Activated naive CD4-positive, alpha-beta T cell treated with anti-CD3 and anti-CD28 coated beads, Interleukin-2, amount 50 U/mL, for 24 hours (primary cell): ENCODE data around the gene DDX55.
A peak's percentile ranks its signal among the peaks of the same experiment; 100 is the strongest.
"Not testable (repeated sequence)": the region's sequence is repeated elsewhere in the genome, so short reads cannot be mapped to it uniquely, and the experiment has no call there.

Experiments
- H3K27ac Mint-ChIP-seq: one replicate; pipeline ENCODE4 v1.8.0; 2021; ENCODE audit warnings: mild to moderate bottlenecking, mixed read lengths
- H3K27me3 Mint-ChIP-seq: one replicate; pipeline ENCODE4 v1.8.0; 2021; ENCODE audit warnings: mixed read lengths
- H3K36me3 Mint-ChIP-seq: one replicate; pipeline ENCODE4 v1.8.0; 2021; ENCODE audit warnings: mixed read lengths
- H3K4me1 Mint-ChIP-seq: one replicate; pipeline ENCODE4 v1.8.0; 2021; ENCODE audit warnings: mixed read lengths
- H3K4me3 Mint-ChIP-seq: one replicate; pipeline ENCODE4 v1.8.0; 2021; ENCODE audit warnings: mild to moderate bottlenecking, mixed read lengths
- H3K9me3 Mint-ChIP-seq: one replicate; pipeline ENCODE4 v1.8.0; 2021; ENCODE audit warnings: mixed read lengths

The DDX55 gene, protein sequence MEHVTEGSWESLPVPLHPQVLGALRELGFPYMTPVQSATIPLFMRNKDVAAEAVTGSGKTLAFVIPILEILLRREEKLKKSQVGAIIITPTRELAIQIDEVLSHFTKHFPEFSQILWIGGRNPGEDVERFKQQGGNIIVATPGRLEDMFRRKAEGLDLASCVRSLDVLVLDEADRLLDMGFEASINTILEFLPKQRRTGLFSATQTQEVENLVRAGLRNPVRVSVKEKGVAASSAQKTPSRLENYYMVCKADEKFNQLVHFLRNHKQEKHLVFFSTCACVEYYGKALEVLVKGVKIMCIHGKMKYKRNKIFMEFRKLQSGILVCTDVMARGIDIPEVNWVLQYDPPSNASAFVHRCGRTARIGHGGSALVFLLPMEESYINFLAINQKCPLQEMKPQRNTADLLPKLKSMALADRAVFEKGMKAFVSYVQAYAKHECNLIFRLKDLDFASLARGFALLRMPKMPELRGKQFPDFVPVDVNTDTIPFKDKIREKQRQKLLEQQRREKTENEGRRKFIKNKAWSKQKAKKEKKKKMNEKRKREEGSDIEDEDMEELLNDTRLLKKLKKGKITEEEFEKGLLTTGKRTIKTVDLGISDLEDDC

DNA sequence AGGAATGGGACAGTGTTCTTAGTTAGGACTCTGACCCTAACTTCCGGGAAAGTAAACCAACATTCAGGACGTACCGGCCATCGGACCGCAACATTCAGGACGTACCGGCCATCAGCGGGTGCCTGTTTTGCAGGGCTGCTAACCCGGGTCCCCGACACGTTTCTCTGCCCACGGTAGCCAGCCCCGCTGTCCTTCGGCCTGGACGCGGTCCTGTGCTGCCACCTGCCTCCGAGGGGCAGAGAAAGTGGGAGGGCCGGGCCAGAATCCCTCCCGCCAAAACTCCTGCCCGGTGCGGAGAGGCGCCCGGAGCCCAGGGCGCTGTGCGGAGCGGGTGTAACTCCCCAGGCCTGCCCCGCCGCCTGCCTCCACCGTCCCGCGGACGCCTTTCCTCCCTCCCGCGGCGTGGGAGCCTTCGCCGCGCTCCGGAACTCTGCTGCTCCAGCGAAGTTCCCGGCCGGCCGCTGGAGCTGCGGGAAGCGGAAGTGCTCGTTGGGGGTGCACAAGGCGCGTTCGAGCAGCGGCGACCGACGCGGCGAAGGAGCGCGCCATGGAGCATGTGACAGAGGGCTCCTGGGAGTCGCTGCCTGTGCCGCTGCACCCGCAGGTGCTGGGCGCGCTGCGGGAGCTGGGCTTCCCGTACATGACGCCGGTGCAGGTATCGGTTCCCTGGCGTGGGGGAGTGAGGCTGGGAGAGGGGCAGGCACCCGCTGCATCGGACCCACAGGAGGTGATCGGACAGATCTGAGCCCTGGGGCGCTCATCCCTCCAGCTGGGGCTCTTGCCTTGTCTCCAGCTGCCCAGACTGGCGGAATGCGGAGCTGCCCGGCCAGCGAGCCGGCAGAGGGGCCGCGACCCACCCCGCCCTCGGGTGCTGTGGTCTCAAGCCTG lies at the start of gene DDX55:
TSS of gene DDX55 (plus strand) at position 498 of the 888 bp plus-strand sequence. CDS start at position 548, 50 bp downstream.
- Mint-ChIP-seq H3K27me3 (no peaks in the 10 kb centered on the region), H3K36me3 (peaks cover 13% of the 10 kb centered on the region), H3K4me3 (peak within 1 kb of the TSS; percentile 91), H3K4me1 (peaks cover 30% of the 10 kb centered on the region), H3K9me3 (no peaks in the 10 kb centered on the region), H3K27ac (peak within 1 kb of the TSS; percentile 97)

DNA sequence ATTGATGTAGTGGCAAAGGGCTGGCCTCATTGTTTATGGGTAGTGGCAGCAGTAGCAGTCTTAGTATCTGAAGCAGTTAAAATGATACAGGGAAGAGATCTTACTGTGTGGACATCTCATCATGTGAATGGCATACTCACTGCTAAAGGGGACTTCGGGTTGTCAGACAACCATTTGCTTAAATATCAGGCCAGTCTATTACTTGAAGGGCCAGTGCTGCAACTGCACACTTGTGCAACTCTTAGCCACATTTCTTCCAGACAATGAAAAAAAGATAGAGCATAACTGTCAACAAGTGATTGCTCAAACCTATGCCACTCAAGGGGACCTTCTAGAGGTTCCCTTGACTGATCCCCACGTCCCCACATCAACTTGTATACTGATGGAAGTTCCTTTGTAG lies 47.8 kb upstream of the DDX55 start:
- not testable (repeated sequence) for H3K4me3 Mint-ChIP-seq, H3K27ac Mint-ChIP-seq, H3K27me3 Mint-ChIP-seq, H3K9me3 Mint-ChIP-seq, H3K4me1 Mint-ChIP-seq, H3K36me3 Mint-ChIP-seq

DNA sequence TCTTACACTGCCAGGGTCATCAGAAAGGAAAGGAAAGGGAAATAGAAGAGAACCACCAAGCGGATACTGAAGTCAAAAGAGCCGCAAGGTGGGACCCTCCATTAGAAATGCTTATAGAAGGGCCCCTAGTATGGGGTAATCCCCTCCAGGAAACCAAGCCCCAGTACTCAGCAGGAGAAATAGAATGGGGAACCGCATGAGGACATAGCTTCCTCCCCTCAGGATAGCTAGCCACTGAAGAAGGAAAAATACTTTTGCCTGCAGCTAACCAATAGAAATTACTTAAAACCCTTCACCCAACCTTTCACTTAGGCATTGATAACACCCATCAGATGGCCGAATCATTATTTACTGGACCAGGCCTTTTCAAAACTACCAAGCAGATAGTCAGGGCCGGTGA lies 47.1 kb upstream of the DDX55 start:
- H3K4me3 Mint-ChIP-seq, H3K27ac Mint-ChIP-seq, H3K4me1 Mint-ChIP-seq, H3K36me3 Mint-ChIP-seq, H3K27me3 Mint-ChIP-seq, H3K9me3 Mint-ChIP-seq: not testable (repeated sequence)

DNA sequence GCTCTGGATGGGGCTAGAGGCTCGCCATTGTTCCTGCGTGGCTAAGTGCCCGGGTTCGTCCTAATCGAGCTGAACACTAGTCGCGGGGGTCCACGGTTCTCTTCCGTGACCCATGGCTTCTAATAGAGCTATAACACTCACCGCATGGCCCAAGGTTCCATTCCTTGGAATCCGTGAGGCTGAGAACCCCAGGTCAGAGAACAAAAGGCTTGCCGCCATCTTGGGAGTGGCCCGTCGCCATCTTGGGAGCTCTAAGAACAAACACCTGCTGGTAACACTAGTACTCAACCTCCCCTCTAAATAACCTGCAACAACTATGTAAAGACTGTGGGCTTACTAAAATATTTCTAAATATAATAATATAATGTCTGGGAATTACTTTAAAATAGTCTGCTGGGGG lies 43.4 kb upstream of the DDX55 start:
- H3K27ac Mint-ChIP-seq, H3K4me3 Mint-ChIP-seq, H3K27me3 Mint-ChIP-seq: not testable (repeated sequence)

DNA sequence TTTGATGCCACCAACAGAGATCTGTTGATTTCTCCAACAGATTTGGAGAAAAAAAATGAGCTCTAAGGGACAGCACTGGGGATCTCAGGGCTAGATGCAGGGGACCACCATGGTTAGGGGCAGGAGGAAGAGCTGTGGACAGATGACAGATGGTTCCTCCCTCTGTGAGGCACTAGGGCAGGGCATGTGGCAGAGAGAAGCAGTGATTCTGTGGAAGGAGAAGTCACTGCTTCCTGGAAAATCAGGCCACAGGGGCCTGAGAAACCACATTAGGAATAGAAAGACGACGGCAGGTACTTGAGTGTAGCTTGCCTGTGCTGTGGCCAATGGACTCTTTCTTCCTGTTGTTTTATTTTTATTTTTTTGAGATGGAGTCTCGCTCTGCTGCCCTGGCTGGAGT lies 42.4 kb upstream of the DDX55 start:
- Mint-ChIP-seq H3K27me3 (no peaks in the 10 kb centered on the region), H3K9me3 (no peaks in the 10 kb centered on the region), H3K27ac (no peak overlapping the region), H3K4me3 (no peak overlapping the region), H3K36me3 (no peaks in the 10 kb centered on the region), H3K4me1 (no peaks in the 10 kb centered on the region)

More for the DNA sequence above, 43.4 kb upstream of the DDX55 start:
- not testable (repeated sequence) for H3K4me1 Mint-ChIP-seq, H3K36me3 Mint-ChIP-seq, H3K9me3 Mint-ChIP-seq

DNA sequence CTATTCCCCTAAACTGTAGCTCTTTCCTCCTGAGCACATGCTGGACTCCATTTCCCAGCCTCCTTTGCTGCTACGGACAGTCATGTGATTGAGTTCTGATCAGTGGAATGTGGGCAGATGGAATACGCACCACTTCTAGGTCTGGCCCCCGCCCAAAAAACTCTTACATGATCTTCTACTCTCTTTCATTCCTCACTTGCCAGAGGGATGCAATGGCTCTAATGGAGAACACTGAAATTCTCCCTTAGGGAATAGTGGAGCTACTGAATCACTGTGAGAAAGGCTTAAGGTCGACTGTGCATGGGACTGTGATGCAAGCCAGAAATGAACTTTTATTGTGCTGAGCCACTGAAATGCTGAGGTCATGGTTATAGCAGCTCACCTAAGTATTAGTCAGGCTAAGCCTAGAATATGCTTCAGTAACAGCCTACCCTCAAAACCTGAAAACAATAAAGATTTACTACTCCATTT lies 30.5 kb upstream of the DDX55 start:
- peaks cover 9% of the 10 kb centered on the region for H3K4me1 Mint-ChIP-seq
- H3K27ac Mint-ChIP-seq, result no peak overlapping the region
- no peak overlapping the region for H3K4me3 Mint-ChIP-seq
- H3K27me3 Mint-ChIP-seq, result peaks cover 1% of the 10 kb centered on the region
- no peaks in the 10 kb centered on the region for H3K36me3 Mint-ChIP-seq
- H3K9me3 Mint-ChIP-seq, result no peaks in the 10 kb centered on the region

DNA sequence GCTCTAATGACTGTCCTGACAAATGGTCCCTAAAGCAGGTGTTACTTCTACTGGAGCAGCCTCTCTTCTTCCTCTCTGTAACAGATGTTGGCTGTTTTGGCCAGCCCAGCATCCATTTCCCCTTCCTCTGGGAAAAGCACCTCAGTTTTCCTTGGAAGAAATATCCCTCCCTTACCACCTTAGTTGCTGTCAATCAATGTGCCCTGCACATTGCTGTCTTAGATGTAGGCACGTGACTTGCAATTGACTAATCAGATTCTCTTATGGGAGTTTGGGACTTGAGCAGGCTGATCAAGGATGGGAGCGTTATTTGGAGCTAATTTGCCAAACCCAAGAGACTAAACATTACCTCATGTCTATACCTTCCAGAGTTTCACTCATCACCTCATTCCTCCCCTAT lies 29.5 kb upstream of the DDX55 start:
- Mint-ChIP-seq H3K4me3 (no peak overlapping the region), H3K27me3 (peaks cover 1% of the 10 kb centered on the region), H3K36me3 (no peaks in the 10 kb centered on the region)

DNA sequence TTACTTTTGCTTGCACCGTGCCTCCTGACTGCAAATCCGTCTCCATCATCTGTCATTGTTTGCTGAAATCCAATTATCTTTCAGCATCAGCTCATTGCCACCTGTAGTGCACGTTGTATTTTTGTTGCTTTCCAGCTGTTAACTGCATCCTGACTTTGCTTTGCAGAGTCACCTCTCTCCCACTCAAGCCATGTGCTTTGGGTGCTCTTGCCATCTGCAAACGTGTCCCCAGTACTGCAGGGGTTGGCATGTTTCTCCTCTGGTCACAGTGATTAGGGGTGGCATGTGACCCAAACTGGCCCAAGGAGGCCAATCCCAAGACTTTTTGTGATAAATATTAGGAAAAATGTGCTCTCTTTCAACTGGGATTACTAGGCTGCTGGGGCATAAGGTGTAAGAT lies 28.0 kb upstream of the DDX55 start:
- H3K9me3 Mint-ChIP-seq, result no peaks in the 10 kb centered on the region
- H3K4me3 Mint-ChIP-seq, result no peak overlapping the region
- H3K36me3 Mint-ChIP-seq, result no peaks in the 10 kb centered on the region
- peaks cover 1% of the 10 kb centered on the region for H3K27me3 Mint-ChIP-seq
- no peak overlapping the region for H3K27ac Mint-ChIP-seq
- peaks cover 9% of the 10 kb centered on the region for H3K4me1 Mint-ChIP-seq

More for the DNA sequence above, 29.5 kb upstream of the DDX55 start:
- no peaks in the 10 kb centered on the region for H3K9me3 Mint-ChIP-seq
- H3K4me1 Mint-ChIP-seq, result peaks cover 9% of the 10 kb centered on the region
- H3K27ac Mint-ChIP-seq, result no peak overlapping the region

DNA sequence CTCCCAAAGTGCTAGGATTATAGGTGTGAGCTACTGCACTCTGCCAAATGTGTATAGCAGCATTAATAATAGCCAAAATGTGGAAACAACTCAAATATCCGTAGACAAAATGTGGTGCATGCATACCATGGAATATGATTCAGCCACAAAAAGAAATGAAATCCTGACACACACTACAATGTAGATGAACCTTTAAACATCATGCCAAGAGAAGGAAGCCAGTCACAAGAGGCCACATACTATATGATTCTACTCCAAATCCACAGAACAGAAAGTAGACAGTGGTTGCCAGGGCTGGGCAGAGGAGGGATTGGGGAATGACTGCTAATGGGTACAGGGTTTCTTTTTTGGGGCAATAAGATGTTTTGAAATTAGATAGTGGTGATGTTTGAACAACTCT lies 25.3 kb upstream of the DDX55 start:
- no peak overlapping the region for H3K27ac Mint-ChIP-seq
- H3K4me3 Mint-ChIP-seq, result no peak overlapping the region
- H3K9me3 Mint-ChIP-seq, result no peaks in the 10 kb centered on the region
- H3K4me1 Mint-ChIP-seq, result peaks cover 5% of the 10 kb centered on the region
- H3K36me3 Mint-ChIP-seq, result no peaks in the 10 kb centered on the region
- H3K27me3 Mint-ChIP-seq, result no peaks in the 10 kb centered on the region

DNA sequence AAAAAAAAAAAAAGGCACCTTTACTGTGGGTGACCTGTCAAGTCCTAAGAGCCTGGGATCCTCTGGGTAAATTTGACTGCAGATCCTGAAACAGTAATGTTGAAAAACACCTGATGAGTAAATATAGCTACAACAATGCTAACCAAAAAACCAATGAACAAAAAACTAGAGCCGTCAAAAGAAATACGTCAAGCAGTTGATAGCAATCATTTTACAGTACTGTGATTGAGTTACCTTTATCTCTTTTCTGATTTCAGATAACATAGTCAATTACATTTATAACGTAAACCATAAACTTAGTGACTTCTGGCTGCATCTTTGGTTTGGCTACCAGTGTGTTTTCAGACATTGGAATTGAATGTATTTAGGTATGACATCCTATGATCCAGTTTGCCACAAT lies 23.7 kb upstream of the DDX55 start:
- no peaks in the 10 kb centered on the region for H3K36me3 Mint-ChIP-seq
- peaks cover 15% of the 10 kb centered on the region for H3K4me1 Mint-ChIP-seq
- no peak overlapping the region for H3K27ac Mint-ChIP-seq
- no peak overlapping the region for H3K4me3 Mint-ChIP-seq
- H3K9me3 Mint-ChIP-seq, result no peaks in the 10 kb centered on the region
- no peaks in the 10 kb centered on the region for H3K27me3 Mint-ChIP-seq

DNA sequence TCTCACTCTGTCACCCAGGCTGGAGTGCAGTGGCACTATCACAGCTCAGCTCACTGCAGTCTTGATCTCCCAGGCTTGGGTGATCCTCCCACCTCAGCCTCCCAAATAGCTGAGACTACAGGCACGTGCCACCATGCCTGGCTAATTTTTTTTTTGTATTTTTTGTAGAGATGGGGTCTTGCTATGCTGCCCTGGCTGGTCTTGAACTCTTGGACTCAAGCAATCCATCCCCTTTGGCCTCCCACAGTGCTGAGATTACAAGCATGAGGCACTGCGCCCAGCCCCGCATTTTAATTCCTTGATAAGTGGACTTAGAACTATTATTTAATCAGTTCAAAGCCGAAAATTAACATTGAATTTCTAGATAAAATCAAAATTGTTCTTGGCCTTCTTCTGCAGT lies 23.1 kb upstream of the DDX55 start:
- H3K4me1 Mint-ChIP-seq, result peaks cover 15% of the 10 kb centered on the region
- H3K9me3 Mint-ChIP-seq, H3K4me3 Mint-ChIP-seq, H3K36me3 Mint-ChIP-seq, H3K27ac Mint-ChIP-seq, H3K27me3 Mint-ChIP-seq: not testable (repeated sequence)

DNA sequence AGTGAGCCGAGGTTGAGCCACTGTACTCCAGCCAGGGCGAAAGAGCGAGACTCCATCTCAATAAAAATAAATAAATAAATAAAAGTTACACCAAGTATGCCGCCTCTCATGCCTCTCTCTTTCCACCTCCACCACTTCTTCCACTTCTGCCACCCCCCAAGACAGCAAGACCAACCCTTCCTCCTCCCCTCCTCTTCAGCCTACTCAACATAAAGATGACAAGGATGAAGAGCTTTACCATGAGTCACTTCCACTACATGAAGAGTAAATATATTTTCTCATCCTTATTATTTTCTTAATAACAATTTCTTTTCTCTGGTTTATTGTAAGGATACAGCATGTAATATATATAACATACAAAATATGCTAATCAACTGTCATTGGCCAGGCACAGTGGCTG lies 21.1 kb upstream of the DDX55 start:
- no peaks in the 10 kb centered on the region for H3K9me3 Mint-ChIP-seq
- H3K4me3 Mint-ChIP-seq, result no peak overlapping the region
- no peak overlapping the region for H3K27ac Mint-ChIP-seq

DNA sequence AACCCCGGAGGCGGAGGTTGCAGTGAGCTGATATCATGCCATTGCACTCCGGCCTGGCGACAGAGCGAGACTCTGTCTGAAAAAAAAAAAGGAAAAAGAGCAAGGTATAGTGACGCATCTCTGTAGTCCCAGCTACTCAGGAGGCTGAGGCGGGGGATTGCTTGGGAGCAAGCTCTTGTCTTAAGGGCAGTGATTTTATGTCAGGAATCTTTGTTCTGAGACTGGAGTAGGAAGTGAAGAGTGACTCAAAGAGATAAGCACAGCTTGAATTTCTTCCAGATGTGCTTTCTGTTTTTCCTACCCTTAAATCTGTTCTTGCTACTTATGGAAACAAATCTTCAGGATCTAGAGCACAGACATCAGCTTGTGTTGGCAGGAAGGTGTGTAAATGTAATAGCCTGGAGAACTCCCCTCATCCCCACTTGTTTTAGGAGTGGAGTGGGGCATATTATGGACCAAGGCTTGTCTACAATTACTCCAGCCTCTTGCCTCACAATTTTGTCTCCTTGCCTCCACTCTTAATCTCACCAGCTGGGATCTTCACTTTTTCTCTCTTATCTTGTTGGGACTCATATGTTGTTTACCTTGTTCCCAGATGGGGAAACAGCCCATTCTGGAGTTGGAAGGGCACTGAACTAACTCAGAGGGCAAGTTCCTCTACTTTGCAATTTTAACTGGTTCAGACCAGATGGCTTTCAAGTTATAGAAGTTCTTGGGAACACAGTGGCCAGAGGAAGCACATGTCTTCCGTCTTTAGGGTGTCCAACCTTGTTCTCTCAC lies 10.0 kb upstream of the DDX55 start:
- Mint-ChIP-seq H3K36me3 (peaks cover 11% of the 10 kb centered on the region), H3K9me3 (no peaks in the 10 kb centered on the region), H3K27me3 (no peaks in the 10 kb centered on the region), H3K4me3 (no peak overlapping the region), H3K4me1 (peaks cover 46% of the 10 kb centered on the region), H3K27ac (peak overlapping the region; percentile 11)

More for the DNA sequence above, 21.1 kb upstream of the DDX55 start:
- Mint-ChIP-seq H3K27me3 (no peaks in the 10 kb centered on the region), H3K4me1 (peaks cover 22% of the 10 kb centered on the region), H3K36me3 (peaks cover 2% of the 10 kb centered on the region)

DNA sequence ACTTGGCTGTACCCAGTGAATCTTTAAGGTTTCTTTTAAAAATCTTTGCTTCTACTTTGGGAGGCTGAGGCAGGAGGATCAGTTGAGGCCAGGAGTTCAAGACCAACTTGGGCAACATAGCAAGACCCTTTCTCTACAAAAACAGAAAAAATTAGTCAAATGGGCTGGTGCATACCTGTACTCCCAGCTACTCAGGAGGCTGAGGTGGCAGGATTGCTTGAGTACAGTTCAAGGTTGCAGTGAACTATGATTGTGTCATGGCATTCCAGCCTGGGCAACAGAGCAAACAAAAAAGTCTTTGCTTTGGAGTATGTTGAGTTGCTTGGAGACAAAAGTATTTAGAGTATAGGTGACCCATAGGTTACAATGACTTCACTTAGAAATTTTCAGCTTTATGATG lies 6.2 kb upstream of the DDX55 start:
- Mint-ChIP-seq H3K27me3 (no peaks in the 10 kb centered on the region), H3K9me3 (no peaks in the 10 kb centered on the region), H3K4me3 (no peak overlapping the region)

DNA sequence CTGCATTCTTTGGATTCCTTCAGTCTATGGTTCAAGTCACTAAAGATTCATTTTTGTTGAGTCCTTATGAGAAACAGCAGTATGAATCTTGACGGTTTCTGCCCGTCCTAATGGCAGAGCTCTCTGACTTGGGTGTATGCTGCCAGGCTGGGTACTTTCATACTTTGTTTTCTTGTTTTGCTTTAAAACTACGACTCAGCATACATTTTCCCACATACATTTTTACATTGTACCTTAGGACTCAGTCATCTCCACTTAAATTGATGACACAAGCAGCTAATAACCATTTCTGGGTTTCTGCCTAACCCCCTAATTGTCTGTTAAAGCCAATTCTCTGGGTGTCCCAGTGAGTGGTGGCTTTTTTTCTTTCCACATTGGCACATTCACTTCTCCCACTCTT lies 4.8 kb upstream of the DDX55 start:
- peak overlapping the region; percentile 35 for H3K27ac Mint-ChIP-seq
- H3K9me3 Mint-ChIP-seq, result no peaks in the 10 kb centered on the region
- H3K4me1 Mint-ChIP-seq, result peaks cover 24% of the 10 kb centered on the region
- H3K27me3 Mint-ChIP-seq, result no peaks in the 10 kb centered on the region
- no peak overlapping the region for H3K4me3 Mint-ChIP-seq
- peaks cover 7% of the 10 kb centered on the region for H3K36me3 Mint-ChIP-seq

More for the DNA sequence above, 6.2 kb upstream of the DDX55 start:
- Mint-ChIP-seq H3K36me3 (peaks cover 7% of the 10 kb centered on the region), H3K27ac (no peak overlapping the region), H3K4me1 (peaks cover 34% of the 10 kb centered on the region)
